Measurements from ENCODE around the gene WDR75.

The WDR75 gene

GRCh38 chr2:189407281-189408209 is 33.7 kb upstream of the WDR75 start:
- CTCF ChIA-PET: interaction anchor here (0.6 kb wide), 1 partner anchor 1859 kb away, joined by 3 read pairs; no protein-coding TSS in a partner anchor

GRCh38 chr2:189408294-189408693 is 33.0 kb upstream of the WDR75 start:
- ChIA-PET POLR2A (ENCODE audit: low non-redundant PET) (no interaction called here), CTCF (no interaction called here)
- no peak for DNase-seq (ENCODE audit: low spot score)
- TF ChIP-seq CTCF (conservative IDR thresholded peaks at IDR 0.05; ENCODE audit: low read depth): no peak
- H3K27ac ChIP-seq: no peak overlapping the region

More at GRCh38 chr2:189407281-189408209, 33.7 kb upstream of the WDR75 start:
- no peak overlapping the region for H3K27ac ChIP-seq
- POLR2A ChIA-PET (ENCODE audit: low non-redundant PET): no interaction called here
- TF ChIP-seq CTCF (conservative IDR thresholded peaks at IDR 0.05; ENCODE audit: low read depth): no peak
- DNase-seq (ENCODE audit: low spot score): peak; percentile 11

GRCh38 chr2:189409131-189409530 is 32.1 kb upstream of the WDR75 start:
- TF ChIP-seq CTCF (conservative IDR thresholded peaks at IDR 0.05; ENCODE audit: low read depth): no peak
- POLR2A ChIA-PET (ENCODE audit: low non-redundant PET): no interaction called here
- H3K27ac ChIP-seq: no peak overlapping the region
- DNase-seq (ENCODE audit: low spot score): no peak
- CTCF ChIA-PET: interaction anchor here (0.5 kb wide), 1 partner anchor 151 kb away, joined by 3 read pairs; no protein-coding TSS in a partner anchor

GRCh38 chr2:189409647-189410046 is 31.6 kb upstream of the WDR75 start:
- ChIA-PET POLR2A (ENCODE audit: low non-redundant PET) (no interaction called here), CTCF (interaction anchor here (0.5 kb wide), 1 partner anchor 152 kb away, joined by 3 read pairs; no protein-coding TSS in a partner anchor)
- TF ChIP-seq CTCF (conservative IDR thresholded peaks at IDR 0.05; ENCODE audit: low read depth): no peak
- no peak overlapping the region for H3K27ac ChIP-seq
- DNase-seq (ENCODE audit: low spot score): no peak

GRCh38 chr2:189411860-189412259 is 29.4 kb upstream of the WDR75 start:
- TF ChIP-seq CTCF (conservative IDR thresholded peaks at IDR 0.05; ENCODE audit: low read depth): no peak
- no peak overlapping the region for H3K27ac ChIP-seq
- CTCF ChIA-PET: interaction anchor here (0.6 to 1.2 kb wide), 3 partner anchors 31 to 295 kb away, joined by 3 to 5 read pairs (median 4); no protein-coding TSS in a partner anchor
- DNase-seq (ENCODE audit: low spot score): peak; percentile 6
- POLR2A ChIA-PET (ENCODE audit: low non-redundant PET): no interaction called here

- TF ChIP-seq CTCF (conservative IDR thresholded peaks at IDR 0.05; ENCODE audit: low read depth): peak; percentile 73
- ChIA-PET POLR2A (ENCODE audit: low non-redundant PET) (no interaction called here), CTCF (interaction anchor here (0.6 to 1.2 kb wide), 8 partner anchors 10 to 487 kb away, joined by 3 to 6 read pairs (median 4); no protein-coding TSS in a partner anchor)
- no peak overlapping the region for H3K27ac ChIP-seq
- peak; percentile 23 for DNase-seq (ENCODE audit: low spot score)
Observed at GRCh38 chr2:189412330-189412953, 28.8 kb upstream of the WDR75 start.

All from RWPE1 (cell line).